CD14-positive monocyte (primary cell): ENCODE data around the gene PADI2. TPM values are rescaled to one million over a fixed set of nuclear protein-coding genes. Genes with fewer than 3 reads are reported as not detected.

Experiments
- DNase-seq, 3 donors: peaks; one replicate each; pipeline ENCODE4 v3.0.0-alpha.2; 2011 to 2022
- H2AFZ ChIP-seq: 2 replicates; pipeline ENCODE4 v1.6.0; 2012; ENCODE audit warnings: mild to moderate bottlenecking, low read depth, low read length, inconsistent platforms; ENCODE audit not compliant: insufficient read depth, poor library complexity, severe bottlenecking
- H3K27ac ChIP-seq, 2 donors: 1 replicate in 1 of 2; 2 replicates in 1 of 2; pipeline ENCODE4 v1.5.1; 2012 to 2013; ENCODE audit warnings: low read length in 2 of 2, control low read depth in 1 of 2, inconsistent platforms in 1 of 2, low read depth in 1 of 2, mild to moderate bottlenecking in 1 of 2
- H3K27me3 ChIP-seq, 2 donors: one replicate each; pipeline versions ENCODE4 v1.6.0 to v1.6.1; 2011 to 2013; ENCODE audit warnings: low read length in 2 of 2; ENCODE audit not compliant: control insufficient read depth in 2 of 2, insufficient read depth in 2 of 2
- H3K36me3 ChIP-seq, 2 donors: replicated peaks in 1 of 2; 1 replicate in 1 of 2; 2 replicates in 1 of 2; pipeline versions ENCODE4 v1.5.1 to v1.6.1; 2012 to 2013; ENCODE audit warnings: low read length in 2 of 2, control low read depth in 1 of 2, inconsistent platforms in 1 of 2, mild to moderate bottlenecking in 1 of 2; ENCODE audit not compliant: insufficient read depth in 2 of 2, control insufficient read depth in 1 of 2
- H3K4me1 ChIP-seq, 2 donors: 1 replicate in 1 of 2; 2 replicates in 1 of 2; pipeline versions ENCODE4 v1.5.1 to v1.6.1; 2012 to 2013; ENCODE audit warnings: low read length in 2 of 2, control low read depth in 1 of 2, inconsistent platforms in 1 of 2, mild to moderate bottlenecking in 1 of 2, moderate library complexity in 1 of 2; ENCODE audit not compliant: insufficient read depth in 2 of 2, control insufficient read depth in 1 of 2
- H3K4me2 ChIP-seq: replicated peaks from 2 replicates; pipeline ENCODE3; 2012; ENCODE audit warnings: low read length, moderate library complexity, mild to moderate bottlenecking; ENCODE audit not compliant: poor library complexity, severe bottlenecking; ENCODE audit errors: extremely low read depth
- H3K4me3 ChIP-seq, 3 experiments: fragments of 200-600 bp in 1 of 3; sonication (generic) in 1 of 3; replicated peaks in 1 of 3; 1 replicate in 2 of 3; 2 replicates in 1 of 3; pipeline ENCODE4 v1.5.1; 2011 to 2013; ENCODE audit warnings: low read length in 3 of 3, mild to moderate bottlenecking in 3 of 3, control low read depth in 2 of 3, low read depth in 2 of 3, inconsistent platforms in 1 of 3, moderate library complexity in 1 of 3
- H3K79me2 ChIP-seq: 2 replicates; pipeline ENCODE4 v1.6.0; 2012; ENCODE audit warnings: mild to moderate bottlenecking, control low read depth, inconsistent platforms, low read length, moderate library complexity; ENCODE audit not compliant: insufficient read depth
- H3K9ac ChIP-seq: 2 replicates; pipeline ENCODE4 v1.6.0; 2017; ENCODE audit warnings: low read length, mild to moderate bottlenecking; ENCODE audit not compliant: insufficient read depth, poor library complexity, severe bottlenecking
- H3K9me3 ChIP-seq, 2 donors: replicated peaks in 1 of 2; 1 replicate in 1 of 2; 2 replicates in 1 of 2; pipeline versions ENCODE4 v1.5.1 to v1.6.1; 2012 to 2013; ENCODE audit warnings: low read length in 2 of 2, control low read depth in 1 of 2; ENCODE audit not compliant: control insufficient read depth in 1 of 2, insufficient read depth in 1 of 2
- H4K20me1 ChIP-seq: 2 replicates; pipeline ENCODE4 v1.6.0; 2012; ENCODE audit warnings: mild to moderate bottlenecking, low read length, control low read depth, moderate library complexity; ENCODE audit not compliant: insufficient read depth
- H3K27ac Mint-ChIP-seq, 7 donors: one replicate each; pipeline ENCODE4 v1.8.0; 2020; ENCODE audit warnings: mild to moderate bottlenecking in 7 of 7, mixed read lengths in 7 of 7, moderate library complexity in 6 of 7, inconsistent platforms in 2 of 7
- H3K27me3 Mint-ChIP-seq, 3 donors: one replicate each; pipeline ENCODE4 v1.8.0; 2021 to 2022; ENCODE audit warnings: low read depth in 3 of 3, mild to moderate bottlenecking in 3 of 3, mixed read lengths in 3 of 3, moderate library complexity in 3 of 3, inconsistent platforms in 1 of 3
- H3K36me3 Mint-ChIP-seq, 2 donors: one replicate each; pipeline ENCODE4 v1.8.0; 2020; ENCODE audit warnings: mixed read lengths in 2 of 2, inconsistent platforms in 1 of 2, mild to moderate bottlenecking in 1 of 2
- H3K4me1 Mint-ChIP-seq: one replicate; pipeline ENCODE4 v1.8.0; 2020; ENCODE audit warnings: mild to moderate bottlenecking, mixed read lengths
- H3K4me3 Mint-ChIP-seq, 2 donors: one replicate each; pipeline ENCODE4 v1.8.0; 2020; ENCODE audit warnings: mild to moderate bottlenecking in 2 of 2, mixed read lengths in 2 of 2, moderate library complexity in 1 of 2
- H3K9me3 Mint-ChIP-seq, 7 donors: one replicate each; pipeline ENCODE4 v1.8.0; 2020 to 2022; ENCODE audit warnings: mixed read lengths in 7 of 7, mild to moderate bottlenecking in 6 of 7, moderate library complexity in 6 of 7, inconsistent platforms in 2 of 7
- CTCF ChIP-seq: fragments of 200-600 bp; IDR thresholded peaks from one replicate; pipeline ENCODE4 v1.8.0; 2022; ENCODE audit warnings: antibody characterized with exemption, mild to moderate bottlenecking
- WGBS: methylation state at CpG from one replicate; pipeline ENCODE4 v1.1.5; 2013; ENCODE audit warnings: missing lambda C conversion rate; ENCODE audit not compliant: insufficient coverage; 5-methylcytosine and 5-hydroxymethylcytosine counted together
- intact Hi-C, 2 donors: fragments of 100-400 bp; cut with micrococcal nuclease; formaldehyde crosslinking; loops; one replicate each; pipeline versions ENCODE4 v1.15.0 to v1.15.1; 2023
- polyA plus RNA-seq, 3 donors: library from polyadenylated mRNA; depleted of rRNA in 1 of 3; unstranded in 2 of 3; stranded (reverse) in 1 of 3; fragments of 300-500 nt in 2 of 3; fragments of >200 nt in 1 of 3; fragmentation: Illumina TruSeq in 2 of 3; gene quantifications; 1 replicate in 2 of 3; 2 replicates in 1 of 3; pipeline ENCODE4 v1.2.3, GENCODE V29; 2012 to 2021

The PADI2 gene
- polyA plus RNA-seq, 3 donors = 18.6 to 61.7 (median 32.6) TPM

GRCh38 chr1:17096584-17096983 lies 22.7 kb downstream of the PADI2 start:
- TF ChIP-seq CTCF = no peak
- Histone ChIP-seq H3K27me3 (no peaks in the 10 kb centered on the region), H4K20me1 (no peaks in the 10 kb centered on the region), H3K79me2 (no peaks in the 10 kb centered on the region), H2AFZ (no peak overlapping the region), H3K4me1 (peaks cover 37 to 39% of the 10 kb centered on the region in 2 donors), H3K27ac (peak overlapping the region; percentile 80 to 83), H3K9me3 (no peaks in the 10 kb centered on the region), H3K9ac (no peak overlapping the region), H3K4me3 (no peak overlapping the region), H3K36me3 (peaks cover 62 to 63% of the 10 kb centered on the region in 2 donors), H3K4me2 (no peak overlapping the region)
- intact Hi-C loops = no loop called here
- Mint-ChIP-seq H3K4me1 (peaks cover 39% of the 10 kb centered on the region), H3K9me3 (peaks cover 0 to 9% (median 3%) of the 10 kb centered on the region in 7 donors), H3K36me3 (peaks cover 70 to 80% of the 10 kb centered on the region in 2 donors), H3K27ac (peak overlapping the region in 5 of 7 donors; percentile 37 to 98 (median 49)), H3K4me3 (no peak overlapping the region), H3K27me3 (no peaks in the 10 kb centered on the region)
- no peak for DNase-seq
- WGBS = no CpG with 5 or more reads among the region's 1 CpG

DNA sequence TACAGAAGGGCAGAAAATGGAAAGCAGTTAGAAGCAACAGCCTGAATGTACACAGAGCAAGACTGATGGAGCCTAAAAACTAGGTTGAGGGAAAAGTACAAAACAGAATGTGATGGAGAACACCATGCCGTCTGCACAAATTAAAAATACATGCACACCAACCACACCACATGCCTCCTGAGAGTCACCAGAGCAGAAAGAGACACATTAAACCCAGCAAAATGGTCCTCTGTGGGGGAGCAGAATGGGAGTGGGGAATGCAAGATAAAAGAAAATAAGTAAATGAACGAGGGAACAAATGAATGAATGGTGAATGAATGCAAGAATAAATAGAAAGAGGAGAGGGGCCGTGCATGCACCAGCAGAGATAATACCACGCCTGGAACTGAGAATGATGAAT lies 24.1 kb downstream of the PADI2 start:
- Histone ChIP-seq H4K20me1 (no peaks in the 10 kb centered on the region), H3K4me2 (no peak overlapping the region), H3K27ac (no peak overlapping the region), H3K79me2 (no peaks in the 10 kb centered on the region), H2AFZ (no peak overlapping the region), H3K4me3 (no peak overlapping the region), H3K27me3 (no peaks in the 10 kb centered on the region), H3K9ac (no peak overlapping the region), H3K9me3 (no peaks in the 10 kb centered on the region), H3K36me3 (peaks cover 68 to 69% of the 10 kb centered on the region in 2 donors), H3K4me1 (peaks cover 35 to 36% of the 10 kb centered on the region in 2 donors)
- Mint-ChIP-seq H3K36me3 (peaks cover 74 to 82% of the 10 kb centered on the region in 2 donors), H3K27ac (no peak overlapping the region), H3K4me3 (no peak overlapping the region), H3K4me1 (peaks cover 39% of the 10 kb centered on the region), H3K27me3 (no peaks in the 10 kb centered on the region), H3K9me3 (peaks cover 0 to 9% (median 3%) of the 10 kb centered on the region in 7 donors)
- no peak for DNase-seq
- WGBS = 60% methylated on average over 2 of the region's 4 CpGs
- intact Hi-C loops = no loop called here
- no peak for TF ChIP-seq CTCF
